Raji (cell line): ENCODE data around the gene FOXD1.

Experiments
- POLR2A ChIP-seq: IDR thresholded peaks from 2 replicates; pipeline ENCODE4 v1.6.1; 2011; ENCODE audit warnings: low read depth, low read length, control low read depth; ENCODE audit not compliant: insufficient read depth

FOXD1 gene

GRCh38 chr5:73445665-73446630 is 2.6 kb downstream of the FOXD1 start:
- no peak for TF ChIP-seq POLR2A

- no peak for TF ChIP-seq POLR2A
These were observed 3.8 kb downstream of the FOXD1 start for GRCh38 chr5:73444499-73445438.

GRCh38 chr5:73443829-73444498 is 4.6 kb downstream of the FOXD1 start:
- TF ChIP-seq POLR2A, result no peak

- TF ChIP-seq POLR2A, result no peak
These were observed 5.5 kb downstream of the FOXD1 start for GRCh38 chr5:73442996-73443627.

GRCh38 chr5:73442231-73442811 is 6.3 kb downstream of the FOXD1 start:
- no peak for TF ChIP-seq POLR2A

GRCh38 chr5:73441378-73441777 is 7.2 kb downstream of the FOXD1 start:
- no peak for TF ChIP-seq POLR2A

GRCh38 chr5:73440262-73440661 is 8.3 kb downstream of the FOXD1 start:
- TF ChIP-seq POLR2A, result no peak

GRCh38 chr5:73438645-73439470 is 9.7 kb downstream of the FOXD1 start:
- no peak for TF ChIP-seq POLR2A

- TF ChIP-seq POLR2A, result no peak
These were observed 10.6 kb downstream of the FOXD1 start for GRCh38 chr5:73437777-73438644.

GRCh38 chr5:73437101-73437776 is 11.3 kb downstream of the FOXD1 start:
- no peak for TF ChIP-seq POLR2A

- TF ChIP-seq POLR2A, result no peak
These were observed 12.0 kb downstream of the FOXD1 start for GRCh38 chr5:73436535-73437100.
